Measurements from ENCODE around the gene RRAGA. TPM values are rescaled to one million over a fixed set of nuclear protein-coding genes. Genes with fewer than 3 reads are reported as not detected.
"Not testable (repeated sequence)": the region's sequence is repeated elsewhere in the genome, so short reads cannot be mapped to it uniquely, and the experiment has no call there.

The RRAGA gene
- 100 to 1,000 TPM in 3 of 5 donors, 10 to 100 TPM in 2; 93.1 to 114 (median 102) TPM for polyA plus RNA-seq (ENCODE audit: insufficient read depth in 1 of 5, insufficient read length in 5 of 5, low replicate concordance in 1 of 5)
- long read RNA-seq, donor 1, transcript RRAGA-201 (1 exons, 1,589 nt), result major isoform, 197 of 197 reads
- long read RNA-seq, donor 1, partial matches to known transcripts, result 0 of 197 reads
- long read RNA-seq, donor 1, other reads (novel, unspliced or antisense), result 0 of 197 reads
- long read RNA-seq, donor 2, transcript RRAGA-201 (1 exons, 1,589 nt), result major isoform, 114 of 114 reads
- long read RNA-seq, donor 2, partial matches to known transcripts, result 0 of 114 reads
- long read RNA-seq, donor 2, other reads (novel, unspliced or antisense), result 0 of 114 reads
- long read RNA-seq, donor 3, transcript RRAGA-201 (1 exons, 1,589 nt), result major isoform, 125 of 125 reads
- long read RNA-seq, donor 3, partial matches to known transcripts, result 0 of 125 reads
- long read RNA-seq, donor 3, other reads (novel, unspliced or antisense), result 0 of 125 reads
- long read RNA-seq, donor 4, transcript RRAGA-201 (1 exons, 1,589 nt), result major isoform, 103 of 103 reads
- long read RNA-seq, donor 4, partial matches to known transcripts, result 0 of 103 reads
- long read RNA-seq, donor 4, other reads (novel, unspliced or antisense), result 0 of 103 reads
- long read RNA-seq, donor 5, transcript RRAGA-201 (1 exons, 1,589 nt), result major isoform, 207 of 207 reads
- long read RNA-seq, donor 5, partial matches to known transcripts, result 0 of 207 reads
- long read RNA-seq, donor 5, other reads (novel, unspliced or antisense), result 0 of 207 reads
- long read RNA-seq, donor 6, transcript RRAGA-201 (1 exons, 1,589 nt), result major isoform, 193 of 193 reads
- long read RNA-seq, donor 6, partial matches to known transcripts, result 0 of 193 reads
- long read RNA-seq, donor 6, other reads (novel, unspliced or antisense), result 0 of 193 reads
- long read RNA-seq, donor 7, transcript RRAGA-201 (1 exons, 1,589 nt), result major isoform, 133 of 133 reads
- long read RNA-seq, donor 7, partial matches to known transcripts, result 0 of 133 reads
- long read RNA-seq, donor 7, other reads (novel, unspliced or antisense), result 0 of 133 reads
- long read RNA-seq, donor 8, transcript RRAGA-201 (1 exons, 1,589 nt), result major isoform, 58 of 58 reads
- long read RNA-seq, donor 8, partial matches to known transcripts, result 0 of 58 reads
- long read RNA-seq, donor 8, other reads (novel, unspliced or antisense), result 0 of 58 reads

DNA sequence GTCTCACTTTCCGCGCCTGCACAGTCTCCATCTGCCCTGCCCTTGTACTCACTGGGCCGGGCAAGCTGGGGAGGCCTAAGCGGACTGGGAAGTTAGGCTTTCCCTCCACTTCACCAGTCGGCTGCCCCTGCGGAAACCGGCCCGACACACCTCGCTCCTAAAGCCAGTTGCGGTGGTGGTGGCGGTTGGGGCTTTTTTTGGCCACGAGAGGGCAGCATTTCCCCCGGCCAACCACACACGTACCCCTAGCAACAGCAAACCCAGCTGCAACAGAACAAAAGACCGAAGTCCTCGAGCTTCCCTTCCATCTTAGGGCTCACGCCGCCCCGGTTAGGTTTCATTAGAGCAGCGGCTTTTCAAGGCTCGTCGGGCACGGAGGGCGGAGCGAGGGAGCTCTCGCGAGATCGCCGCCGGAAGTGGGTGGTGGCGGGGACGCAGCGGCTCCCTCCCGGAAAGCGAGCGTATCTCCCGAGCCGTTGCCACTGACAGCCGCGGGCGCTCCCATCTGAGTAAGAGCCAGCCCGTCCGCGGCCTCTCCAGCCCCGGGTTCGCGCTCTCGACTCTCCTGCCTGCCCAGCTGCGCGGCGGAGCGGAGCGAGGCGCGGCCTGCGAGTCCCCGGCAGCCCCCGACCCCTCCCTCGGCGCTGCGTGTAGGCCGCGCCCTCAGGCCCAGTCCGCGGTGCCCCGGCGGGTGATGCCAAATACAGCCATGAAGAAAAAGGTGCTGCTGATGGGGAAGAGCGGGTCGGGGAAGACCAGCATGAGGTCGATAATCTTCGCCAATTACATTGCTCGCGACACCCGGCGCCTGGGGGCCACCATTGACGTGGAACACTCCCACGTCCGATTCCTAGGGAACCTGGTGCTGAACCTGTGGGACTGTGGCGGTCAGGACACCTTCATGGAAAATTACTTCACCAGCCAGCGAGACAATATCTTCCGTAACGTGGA lies at the start of gene RRAGA:
Gene RRAGA (plus strand): TSS at position 462 of the 951 bp plus-strand sequence. CDS start 233 bp downstream, at position 695.
- DNase-seq, result peak; percentile 93 to 95

DNA sequence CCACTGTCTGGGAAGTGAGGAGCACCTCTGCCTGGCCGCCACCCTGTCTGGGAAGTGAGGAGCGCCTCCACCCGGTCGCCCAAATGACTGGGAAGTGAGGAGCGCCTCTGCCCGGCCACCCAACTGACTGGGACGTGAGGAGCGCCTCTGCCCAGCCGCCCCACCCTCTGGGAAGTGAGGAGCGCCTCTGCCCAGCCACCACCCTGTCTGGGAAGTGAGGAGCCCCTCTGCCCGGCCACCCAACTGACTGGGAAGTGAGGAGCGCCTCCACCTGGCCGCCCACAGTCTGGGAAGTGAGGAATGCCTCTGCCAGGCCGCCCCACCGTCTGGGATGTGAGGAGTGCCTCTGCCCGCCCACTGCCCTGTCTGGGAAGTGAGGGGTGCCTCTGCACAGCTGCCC lies 49.1 kb upstream of the RRAGA start:
- DNase-seq, result no peak

DNA sequence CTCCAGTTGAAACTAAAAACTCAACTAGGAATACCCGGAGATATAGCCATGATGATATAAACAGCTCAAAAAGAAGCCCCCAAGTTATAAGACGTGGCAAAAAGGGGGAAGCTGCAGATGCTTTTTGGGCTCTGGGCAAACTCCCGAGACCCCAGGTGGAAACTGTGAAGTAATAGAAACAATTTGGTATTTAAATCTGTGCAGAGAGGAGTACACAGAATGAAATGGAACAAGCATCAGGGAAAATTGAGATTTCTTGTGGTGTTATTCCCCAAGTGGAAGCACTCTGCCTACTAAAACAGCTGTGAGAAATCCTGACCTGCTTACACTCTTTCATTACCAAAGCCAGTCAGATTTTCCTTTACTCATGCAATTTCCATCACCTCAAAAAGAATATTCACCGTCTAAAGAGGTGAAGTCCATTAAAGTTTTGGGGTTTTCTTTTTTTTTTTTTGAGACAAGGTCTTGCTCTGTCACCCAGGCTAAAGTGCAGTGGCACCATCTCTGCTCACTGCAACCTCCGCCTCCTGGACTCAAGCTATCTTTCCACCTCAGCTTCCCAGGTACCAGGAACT lies 39.7 kb upstream of the RRAGA start:
- DNase-seq, result no peak

DNA sequence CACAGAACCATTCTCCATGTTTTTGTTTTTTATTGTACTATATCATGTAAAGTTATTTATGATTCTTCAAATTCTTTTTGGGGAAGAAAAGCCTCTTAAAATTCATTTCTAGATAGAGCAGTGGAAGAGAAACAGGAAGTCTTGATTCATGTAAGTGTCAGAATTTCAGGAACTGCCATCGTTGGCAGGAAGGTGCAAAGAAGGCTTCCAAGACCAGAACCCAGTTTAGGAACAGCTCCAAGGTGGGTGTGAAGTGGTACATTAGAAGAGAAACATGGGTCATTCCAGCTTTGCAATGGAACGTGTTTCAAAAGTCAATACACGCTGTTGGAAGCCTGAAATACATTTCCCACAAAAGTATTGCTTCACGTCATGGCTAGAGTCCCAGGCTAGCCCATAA lies 31.0 kb upstream of the RRAGA start:
- DNase-seq, result no peak

- DNase-seq, result no peak
Observed at GRCh38 chr9:19020886-19021455, 28.3 kb upstream of the RRAGA start.

GRCh38 chr9:19021649-19022048 lies 27.6 kb upstream of the RRAGA start:
- DNase-seq, result not testable (repeated sequence)

DNA sequence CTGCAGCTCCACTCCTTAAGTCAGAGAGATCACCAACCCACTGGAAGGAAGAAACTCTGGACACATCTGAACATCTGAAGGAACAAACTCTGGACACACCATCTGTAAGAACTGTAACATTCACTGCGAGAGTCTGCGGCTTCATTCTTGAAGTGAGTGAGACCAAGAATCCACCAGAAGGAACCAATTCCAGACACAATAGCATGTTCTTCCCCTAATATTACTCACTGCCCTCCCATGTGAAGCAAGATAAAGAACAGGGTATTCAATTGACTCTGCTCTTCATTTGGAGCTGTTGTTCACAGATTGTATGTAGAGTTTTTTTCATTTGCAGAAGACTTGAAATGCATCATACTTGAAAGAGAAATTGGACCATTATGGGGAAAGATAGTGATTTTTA lies 27.0 kb upstream of the RRAGA start:
- DNase-seq, result no peak

- DNase-seq, result no peak
Observed at GRCh38 chr9:19023078-19023477, 26.1 kb upstream of the RRAGA start.

DNA sequence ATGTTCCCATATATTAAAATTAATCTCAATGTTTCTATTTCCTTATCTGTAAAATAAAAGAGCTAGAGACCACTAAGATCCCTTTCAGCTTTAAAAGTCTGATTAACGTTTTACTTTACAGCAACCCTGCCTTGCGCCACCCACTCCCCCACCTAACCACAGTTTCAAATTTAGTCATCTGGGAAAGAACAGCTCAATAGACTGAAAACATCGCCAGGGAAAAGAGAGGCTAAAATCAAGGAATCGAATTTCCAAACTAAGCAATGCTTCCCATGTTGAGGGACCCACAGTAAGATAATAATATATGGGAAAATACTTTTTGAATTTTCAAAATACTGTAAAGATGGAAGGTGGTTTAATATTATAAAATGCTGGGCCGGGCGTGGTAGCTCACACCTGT lies 22.9 kb upstream of the RRAGA start:
- no peak for DNase-seq

DNA sequence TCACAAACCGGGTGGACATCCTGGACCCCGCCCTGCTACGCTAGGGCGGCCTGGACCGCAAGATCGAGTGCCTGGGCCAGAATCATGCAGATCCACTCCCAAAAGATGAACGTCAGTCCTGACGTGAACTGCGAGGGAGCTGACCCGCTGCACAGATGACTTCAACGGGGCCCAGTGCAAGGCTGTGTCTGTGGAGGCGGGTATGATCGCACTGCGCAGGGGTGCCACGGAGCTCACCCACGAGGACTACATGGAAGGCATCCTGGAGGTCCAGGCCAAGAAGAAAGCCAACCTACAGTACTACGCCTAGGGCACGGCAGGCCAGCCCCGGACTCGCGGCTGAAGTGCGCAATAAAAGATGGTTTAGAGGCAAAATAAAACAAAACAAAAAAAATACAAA lies 21.4 kb upstream of the RRAGA start:
- DNase-seq, result no peak

- peak; percentile 66 to 73 for DNase-seq
Observed at GRCh38 chr9:19028835-19029451, 20.3 kb upstream of the RRAGA start.

GRCh38 chr9:19030899-19031298 lies 18.3 kb upstream of the RRAGA start:
- no peak for DNase-seq

DNA sequence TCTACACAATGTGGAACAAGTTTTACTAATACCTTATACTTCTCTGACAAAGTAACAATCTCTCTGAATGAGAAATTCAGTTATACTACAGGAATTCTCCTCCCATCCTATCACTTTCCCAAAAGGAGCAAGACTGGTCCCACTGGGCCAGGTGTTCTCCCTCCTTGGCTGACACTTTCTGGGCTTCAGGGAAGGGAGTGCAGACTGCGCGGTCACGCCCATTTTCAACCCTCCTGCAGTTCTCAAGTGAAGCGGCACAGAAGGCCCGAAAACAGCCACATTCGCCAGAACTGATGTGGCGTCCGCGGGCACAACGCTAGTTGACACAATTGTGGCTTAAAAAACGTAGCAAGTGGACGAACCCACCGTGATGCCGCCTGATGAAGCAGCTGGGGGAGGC lies 16.8 kb upstream of the RRAGA start:
- DNase-seq, result no peak

- DNase-seq, result no peak
Observed at GRCh38 chr9:19033015-19033414, 16.2 kb upstream of the RRAGA start, which contains the start of gene SAXO1. TSS of gene SAXO1 (minus strand) at chr9:19033209. CDS start at chr9:19032908, 301 bp downstream.

GRCh38 chr9:19036611-19037010 lies 12.6 kb upstream of the RRAGA start:
- DNase-seq, result no peak

DNA sequence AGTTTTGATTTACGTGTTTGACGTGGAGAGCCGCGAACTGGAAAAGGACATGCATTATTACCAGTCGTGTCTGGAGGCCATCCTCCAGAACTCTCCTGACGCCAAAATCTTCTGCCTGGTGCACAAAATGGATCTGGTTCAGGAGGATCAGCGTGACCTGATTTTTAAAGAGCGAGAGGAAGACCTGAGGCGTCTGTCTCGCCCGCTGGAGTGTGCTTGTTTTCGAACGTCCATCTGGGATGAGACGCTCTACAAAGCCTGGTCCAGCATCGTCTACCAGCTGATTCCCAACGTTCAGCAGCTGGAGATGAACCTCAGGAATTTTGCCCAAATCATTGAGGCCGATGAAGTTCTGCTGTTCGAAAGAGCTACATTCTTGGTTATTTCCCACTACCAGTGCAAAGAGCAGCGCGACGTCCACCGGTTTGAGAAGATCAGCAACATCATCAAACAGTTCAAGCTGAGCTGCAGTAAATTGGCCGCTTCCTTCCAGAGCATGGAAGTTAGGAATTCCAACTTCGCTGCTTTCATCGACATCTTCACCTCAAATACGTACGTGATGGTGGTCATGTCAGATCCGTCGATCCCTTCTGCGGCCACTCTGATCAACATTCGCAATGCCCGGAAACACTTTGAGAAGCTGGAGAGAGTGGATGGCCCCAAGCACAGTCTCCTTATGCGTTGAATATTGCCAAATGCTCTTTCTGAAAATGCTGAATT lies 850 bp downstream of the RRAGA start:
- peak; percentile 14 to 28 for DNase-seq

GRCh38 chr9:19050637-19051591 lies 1.7 kb downstream of the RRAGA start:
- DNase-seq, result peak in 1 of 2 donors; percentile 9

GRCh38 chr9:19057033-19057432 lies 7.8 kb downstream of the RRAGA start:
- no peak for DNase-seq

Data from right lung (tissue), 10 donors.